HL-60 (cell line): Measurements from ENCODE around the gene FBXW7.

Experiments used
- POLR2AphosphoS5 ChIP-seq: IDR thresholded peaks from 2 replicates; pipeline ENCODE4 v1.6.1; 2012; ENCODE audit warnings: low read depth
- TF ChIP-seq, protein P1 (sequence below): IDR thresholded peaks from one replicate; pipeline ENCODE4 v1.5.1; 2011; ENCODE audit warnings: low read length, control low read depth, inconsistent platforms; ENCODE audit not compliant: insufficient read depth
- TF ChIP-seq, protein P2 (sequence below): IDR thresholded peaks from 2 replicates; pipeline ENCODE4 v1.6.1; 2012; ENCODE audit warnings: low read depth; ENCODE audit not compliant: insufficient replicate concordance

DNA sequence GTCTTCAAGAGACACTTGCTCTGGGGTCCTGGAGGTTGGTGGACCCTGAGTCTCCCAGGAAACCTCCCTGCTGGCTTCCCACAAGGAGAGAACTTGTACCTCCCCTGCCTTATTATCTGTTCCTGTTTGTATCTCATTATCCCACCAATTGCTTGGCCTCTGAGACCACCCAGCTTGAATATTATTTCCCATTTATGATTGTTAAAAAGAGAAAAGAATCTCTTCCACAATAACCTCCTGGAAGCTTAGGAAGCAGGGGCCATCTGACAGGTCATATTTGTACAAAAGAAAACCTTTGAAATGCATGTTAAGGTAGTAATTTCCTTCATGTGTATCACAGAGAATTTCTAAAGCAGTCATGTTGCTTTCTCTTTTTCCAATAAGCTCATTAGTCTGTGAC lies 239.5 kb downstream of the FBXW7 start:
- TF ChIP-seq, protein P1, sequence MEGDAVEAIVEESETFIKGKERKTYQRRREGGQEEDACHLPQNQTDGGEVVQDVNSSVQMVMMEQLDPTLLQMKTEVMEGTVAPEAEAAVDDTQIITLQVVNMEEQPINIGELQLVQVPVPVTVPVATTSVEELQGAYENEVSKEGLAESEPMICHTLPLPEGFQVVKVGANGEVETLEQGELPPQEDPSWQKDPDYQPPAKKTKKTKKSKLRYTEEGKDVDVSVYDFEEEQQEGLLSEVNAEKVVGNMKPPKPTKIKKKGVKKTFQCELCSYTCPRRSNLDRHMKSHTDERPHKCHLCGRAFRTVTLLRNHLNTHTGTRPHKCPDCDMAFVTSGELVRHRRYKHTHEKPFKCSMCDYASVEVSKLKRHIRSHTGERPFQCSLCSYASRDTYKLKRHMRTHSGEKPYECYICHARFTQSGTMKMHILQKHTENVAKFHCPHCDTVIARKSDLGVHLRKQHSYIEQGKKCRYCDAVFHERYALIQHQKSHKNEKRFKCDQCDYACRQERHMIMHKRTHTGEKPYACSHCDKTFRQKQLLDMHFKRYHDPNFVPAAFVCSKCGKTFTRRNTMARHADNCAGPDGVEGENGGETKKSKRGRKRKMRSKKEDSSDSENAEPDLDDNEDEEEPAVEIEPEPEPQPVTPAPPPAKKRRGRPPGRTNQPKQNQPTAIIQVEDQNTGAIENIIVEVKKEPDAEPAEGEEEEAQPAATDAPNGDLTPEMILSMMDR, result no peak
- TF ChIP-seq POLR2AphosphoS5, result no peak
- TF ChIP-seq, protein P2, sequence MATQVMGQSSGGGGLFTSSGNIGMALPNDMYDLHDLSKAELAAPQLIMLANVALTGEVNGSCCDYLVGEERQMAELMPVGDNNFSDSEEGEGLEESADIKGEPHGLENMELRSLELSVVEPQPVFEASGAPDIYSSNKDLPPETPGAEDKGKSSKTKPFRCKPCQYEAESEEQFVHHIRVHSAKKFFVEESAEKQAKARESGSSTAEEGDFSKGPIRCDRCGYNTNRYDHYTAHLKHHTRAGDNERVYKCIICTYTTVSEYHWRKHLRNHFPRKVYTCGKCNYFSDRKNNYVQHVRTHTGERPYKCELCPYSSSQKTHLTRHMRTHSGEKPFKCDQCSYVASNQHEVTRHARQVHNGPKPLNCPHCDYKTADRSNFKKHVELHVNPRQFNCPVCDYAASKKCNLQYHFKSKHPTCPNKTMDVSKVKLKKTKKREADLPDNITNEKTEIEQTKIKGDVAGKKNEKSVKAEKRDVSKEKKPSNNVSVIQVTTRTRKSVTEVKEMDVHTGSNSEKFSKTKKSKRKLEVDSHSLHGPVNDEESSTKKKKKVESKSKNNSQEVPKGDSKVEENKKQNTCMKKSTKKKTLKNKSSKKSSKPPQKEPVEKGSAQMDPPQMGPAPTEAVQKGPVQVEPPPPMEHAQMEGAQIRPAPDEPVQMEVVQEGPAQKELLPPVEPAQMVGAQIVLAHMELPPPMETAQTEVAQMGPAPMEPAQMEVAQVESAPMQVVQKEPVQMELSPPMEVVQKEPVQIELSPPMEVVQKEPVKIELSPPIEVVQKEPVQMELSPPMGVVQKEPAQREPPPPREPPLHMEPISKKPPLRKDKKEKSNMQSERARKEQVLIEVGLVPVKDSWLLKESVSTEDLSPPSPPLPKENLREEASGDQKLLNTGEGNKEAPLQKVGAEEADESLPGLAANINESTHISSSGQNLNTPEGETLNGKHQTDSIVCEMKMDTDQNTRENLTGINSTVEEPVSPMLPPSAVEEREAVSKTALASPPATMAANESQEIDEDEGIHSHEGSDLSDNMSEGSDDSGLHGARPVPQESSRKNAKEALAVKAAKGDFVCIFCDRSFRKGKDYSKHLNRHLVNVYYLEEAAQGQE, result no peak
